Measurements from ENCODE around the gene GABRG3.

- TF ChIP-seq, protein P1, sequence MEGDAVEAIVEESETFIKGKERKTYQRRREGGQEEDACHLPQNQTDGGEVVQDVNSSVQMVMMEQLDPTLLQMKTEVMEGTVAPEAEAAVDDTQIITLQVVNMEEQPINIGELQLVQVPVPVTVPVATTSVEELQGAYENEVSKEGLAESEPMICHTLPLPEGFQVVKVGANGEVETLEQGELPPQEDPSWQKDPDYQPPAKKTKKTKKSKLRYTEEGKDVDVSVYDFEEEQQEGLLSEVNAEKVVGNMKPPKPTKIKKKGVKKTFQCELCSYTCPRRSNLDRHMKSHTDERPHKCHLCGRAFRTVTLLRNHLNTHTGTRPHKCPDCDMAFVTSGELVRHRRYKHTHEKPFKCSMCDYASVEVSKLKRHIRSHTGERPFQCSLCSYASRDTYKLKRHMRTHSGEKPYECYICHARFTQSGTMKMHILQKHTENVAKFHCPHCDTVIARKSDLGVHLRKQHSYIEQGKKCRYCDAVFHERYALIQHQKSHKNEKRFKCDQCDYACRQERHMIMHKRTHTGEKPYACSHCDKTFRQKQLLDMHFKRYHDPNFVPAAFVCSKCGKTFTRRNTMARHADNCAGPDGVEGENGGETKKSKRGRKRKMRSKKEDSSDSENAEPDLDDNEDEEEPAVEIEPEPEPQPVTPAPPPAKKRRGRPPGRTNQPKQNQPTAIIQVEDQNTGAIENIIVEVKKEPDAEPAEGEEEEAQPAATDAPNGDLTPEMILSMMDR (IDR thresholded peaks at IDR 0.05): no peak
- TF ChIP-seq POLR2A (IDR thresholded peaks at IDR 0.05; ENCODE audit: low read depth): no peak
- TF ChIP-seq POLR2AphosphoS5 (IDR thresholded peaks at IDR 0.05): no peak
- TF ChIP-seq EP300 (IDR thresholded peaks at IDR 0.05): no peak
These were observed 111.5 kb downstream of the GABRG3 start for GRCh38 chr15:27082526-27082925.
